IPS DF 4.7 (cell line): ENCODE results near the gene ARHGAP22.
"Not testable (repeated sequence)": the region's sequence is repeated elsewhere in the genome, so short reads cannot be mapped to it uniquely, and the experiment has no call there.

Experiments used
- DNase-seq: peaks from one replicate; pipeline ENCODE4 v3.0.0-alpha.2; 2013; ENCODE audit warnings: low spot score; ENCODE audit errors: extremely low read depth

ARHGAP22 gene

DNA sequence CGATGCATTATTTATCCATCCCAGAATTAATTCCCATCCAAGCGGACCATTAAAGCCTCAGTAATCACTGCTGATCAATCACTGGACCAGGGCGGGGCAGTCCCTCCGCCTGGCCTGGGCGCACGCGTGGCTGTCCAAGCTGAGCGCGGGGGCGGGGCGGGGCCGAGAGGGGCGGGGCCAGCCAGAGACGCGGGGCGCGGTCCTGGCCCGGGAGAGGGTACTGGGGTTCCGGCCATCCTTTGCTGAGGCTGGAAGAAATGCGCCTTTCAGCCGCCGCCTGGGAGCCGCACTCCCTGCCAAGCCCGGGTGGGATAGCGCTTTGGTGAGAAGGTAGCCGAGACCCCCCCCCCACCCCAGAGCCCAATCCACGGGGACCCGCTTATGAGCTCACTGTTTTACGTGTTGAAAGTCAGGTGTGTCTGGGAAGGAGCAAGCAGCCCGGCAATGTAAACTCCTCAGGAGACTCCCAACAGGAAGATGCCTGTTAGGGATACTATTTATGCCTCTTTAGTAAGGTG is at the start of gene ARHGAP22:
ARHGAP22 (minus strand) TSS at position 83 of the 518 bp plus-strand sequence. CDS start 277 bp downstream, outside the sequence.
- no peak for DNase-seq

DNA sequence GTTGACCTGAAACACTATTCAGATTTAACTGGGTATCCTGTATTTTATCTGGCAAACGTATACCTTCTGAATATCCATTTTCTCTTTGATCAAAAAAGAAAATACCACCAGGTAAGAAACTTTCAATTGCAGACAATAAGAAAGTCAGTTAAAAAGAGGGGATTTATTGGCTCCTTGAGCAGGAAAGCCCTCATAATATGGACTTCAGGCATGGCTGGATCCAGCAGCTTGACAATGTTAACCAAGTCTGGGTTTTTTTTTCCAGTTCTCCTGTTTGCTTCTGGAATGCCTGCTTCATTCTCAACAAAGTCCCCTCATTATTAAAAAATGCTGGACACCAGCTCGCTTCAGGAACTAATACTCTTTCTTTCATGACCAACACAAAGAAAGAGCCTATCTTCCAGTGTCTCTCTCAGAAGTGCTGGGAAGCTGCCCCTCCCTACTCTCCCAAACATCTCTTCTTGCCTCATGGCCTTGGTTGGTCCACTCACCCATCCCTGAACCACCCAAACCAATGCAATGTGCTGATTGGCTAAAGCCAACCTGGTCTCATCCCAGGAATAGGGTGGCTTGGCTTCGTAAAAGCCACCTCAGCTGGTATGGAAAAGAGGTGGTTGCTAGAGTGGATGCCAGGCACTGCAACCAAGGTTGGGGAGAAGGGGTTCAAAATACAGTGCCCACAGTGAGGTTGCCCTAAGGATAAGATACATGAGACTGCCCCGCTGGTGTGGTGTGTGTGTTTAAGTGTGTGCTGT is 49.2 kb upstream of the ARHGAP22 start:
- DNase-seq = no peak

GRCh38 chr10:48653347-48653746 is 48.5 kb upstream of the ARHGAP22 start:
- no peak for DNase-seq

DNA sequence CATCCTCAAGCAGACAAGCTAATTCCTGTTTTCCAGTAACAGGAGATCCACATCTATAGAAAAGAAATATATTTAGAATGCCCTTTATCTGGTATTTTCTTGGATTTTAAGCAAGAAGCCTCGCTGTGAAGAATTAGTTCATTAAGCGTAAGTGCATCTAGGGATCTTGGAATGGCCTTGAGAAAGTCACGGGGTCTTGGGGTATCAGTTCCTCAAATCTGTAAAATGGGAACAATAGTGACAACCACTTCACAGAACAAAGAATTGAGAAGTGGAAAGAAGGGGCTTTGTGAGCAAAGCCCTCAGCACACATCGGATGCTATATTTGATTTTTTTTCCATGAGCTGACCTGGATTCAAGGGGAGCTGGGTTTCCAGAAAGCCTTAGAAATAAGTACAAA is 47.5 kb upstream of the ARHGAP22 start:
- no peak for DNase-seq

DNA sequence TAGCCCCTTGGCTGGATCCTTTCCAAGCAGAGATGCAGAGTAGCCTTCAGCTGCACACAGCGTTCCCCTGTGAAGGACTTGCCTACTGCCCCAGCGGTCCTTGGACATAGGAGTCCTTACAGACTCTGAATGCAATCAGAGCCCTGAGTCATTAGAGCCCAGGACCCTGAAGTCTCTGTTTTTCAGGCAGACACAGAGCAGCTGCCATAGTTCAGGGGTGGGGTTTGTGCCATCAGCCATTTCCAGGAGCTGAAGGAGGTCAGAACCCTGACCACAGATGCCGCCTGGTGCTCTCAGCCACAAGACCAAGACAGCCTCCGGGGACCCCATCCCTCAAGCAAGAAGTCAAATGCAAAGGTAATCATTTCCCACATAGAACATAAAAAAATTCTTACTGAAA is 47.0 kb upstream of the ARHGAP22 start:
- no peak for DNase-seq

GRCh38 chr10:48651293-48651692 is 46.4 kb upstream of the ARHGAP22 start:
- DNase-seq = no peak

DNA sequence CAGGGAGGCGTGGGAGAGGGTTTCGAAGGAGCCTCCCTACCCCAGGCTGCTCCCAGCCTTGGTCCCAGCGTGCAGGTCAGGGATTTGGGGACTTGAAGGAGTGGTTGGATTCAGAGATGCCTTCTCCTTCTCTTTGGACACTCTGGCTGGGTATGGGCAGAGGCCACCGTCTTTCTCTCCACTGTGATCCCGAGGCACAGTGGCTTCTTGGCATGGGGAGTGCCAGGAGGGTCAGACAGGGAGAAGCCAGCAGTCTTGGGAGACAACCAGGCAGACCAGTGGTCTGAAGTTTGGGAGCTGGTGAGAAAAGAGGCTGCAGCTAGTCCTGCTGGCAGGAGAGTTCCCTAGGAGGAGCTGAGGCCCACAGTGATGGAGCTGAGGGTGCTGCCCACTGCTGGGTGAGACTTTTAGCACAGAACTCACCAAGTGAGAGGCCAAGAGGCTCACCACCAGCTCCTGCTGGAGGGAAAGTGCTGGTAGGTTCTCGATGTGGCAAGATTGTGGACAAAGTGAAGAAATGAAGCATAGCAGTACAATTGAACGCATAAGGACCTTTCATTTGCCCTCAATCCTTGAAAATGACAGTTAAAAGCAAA is 44.6 kb upstream of the ARHGAP22 start:
- no peak for DNase-seq

GRCh38 chr10:48648172-48648942 is 43.5 kb upstream of the ARHGAP22 start:
- no peak for DNase-seq

DNA sequence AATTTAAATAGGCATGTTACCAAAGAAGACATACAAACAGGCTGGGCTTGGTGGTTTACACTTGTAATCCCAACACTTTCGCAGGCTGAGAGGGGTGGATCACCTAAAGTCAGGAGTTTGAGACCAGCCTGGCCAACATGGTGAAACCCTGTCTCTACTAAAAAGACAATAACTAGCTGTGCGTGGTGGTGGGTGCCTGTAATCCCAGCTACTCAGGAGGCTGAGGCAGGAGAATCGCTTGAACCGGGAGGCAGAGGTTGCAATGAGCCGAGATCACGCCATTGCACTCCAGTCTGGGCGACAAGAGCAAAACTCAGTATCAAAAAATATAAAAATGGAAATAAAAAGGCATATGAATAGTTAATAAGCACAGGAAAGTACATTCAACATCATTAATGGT is 42.2 kb upstream of the ARHGAP22 start:
- not testable (repeated sequence) for DNase-seq

- DNase-seq = no peak
Observed at GRCh38 chr10:48645600-48645999, 40.7 kb upstream of the ARHGAP22 start.

- not testable (repeated sequence) for DNase-seq
Observed at GRCh38 chr10:48641099-48641690, 36.3 kb upstream of the ARHGAP22 start.

DNA sequence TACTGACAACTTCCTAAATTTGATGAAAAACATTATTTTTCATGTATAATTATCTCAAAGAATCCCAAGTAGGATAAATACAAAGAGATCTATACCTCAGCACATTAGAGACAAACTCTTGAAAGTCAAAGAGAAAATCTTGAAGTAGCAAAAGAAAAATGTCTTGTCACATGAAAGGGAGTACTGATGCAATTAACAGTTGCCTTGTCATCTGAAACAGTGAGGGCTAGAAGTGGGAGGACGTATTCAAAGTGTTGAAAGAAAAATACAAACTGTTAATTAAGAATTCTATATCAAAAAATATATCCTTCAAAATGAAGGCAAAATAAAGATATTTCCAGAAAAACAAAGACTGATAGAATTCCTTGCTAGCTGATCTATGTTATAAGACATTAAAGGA is 35.5 kb upstream of the ARHGAP22 start:
- no peak for DNase-seq

- no peak for DNase-seq
Observed at GRCh38 chr10:48639632-48640031, 34.8 kb upstream of the ARHGAP22 start.

DNA sequence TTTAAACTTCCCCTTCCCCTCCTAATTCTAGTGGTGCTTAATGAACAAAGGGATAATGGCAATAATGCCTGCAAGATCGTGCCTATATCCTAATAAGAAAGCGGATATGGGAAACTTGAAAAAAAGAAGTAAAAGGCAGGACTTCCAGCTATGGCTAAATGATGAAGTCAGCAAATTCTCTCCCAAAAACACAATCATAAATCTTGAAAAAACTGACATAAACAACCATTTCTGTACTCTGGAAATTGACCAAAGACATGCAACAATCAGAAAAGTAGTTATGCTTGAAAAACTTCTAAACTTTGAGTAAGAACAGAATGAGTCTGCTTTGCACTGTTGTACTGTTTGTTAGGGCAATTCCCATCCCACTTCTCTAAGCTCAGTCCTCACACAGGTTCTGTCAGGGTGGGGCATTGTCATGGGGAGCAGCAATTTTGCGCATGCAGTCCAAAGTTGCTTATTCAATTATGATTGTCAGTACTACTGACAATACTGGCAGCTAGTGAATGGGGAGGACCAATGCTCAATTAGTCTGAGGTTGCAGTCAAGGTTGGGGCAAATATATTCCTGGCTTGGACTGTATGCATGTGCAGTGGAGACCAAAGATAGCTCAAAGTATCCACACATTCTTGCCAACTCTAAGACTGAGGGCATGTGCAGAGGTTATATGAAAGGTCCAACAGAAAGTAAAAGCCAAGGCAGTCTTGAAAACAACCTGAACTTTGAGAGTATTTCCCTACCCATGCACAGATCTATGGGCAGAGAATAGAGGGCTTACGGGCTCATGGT is 34.1 kb upstream of the ARHGAP22 start:
- DNase-seq = no peak

DNA sequence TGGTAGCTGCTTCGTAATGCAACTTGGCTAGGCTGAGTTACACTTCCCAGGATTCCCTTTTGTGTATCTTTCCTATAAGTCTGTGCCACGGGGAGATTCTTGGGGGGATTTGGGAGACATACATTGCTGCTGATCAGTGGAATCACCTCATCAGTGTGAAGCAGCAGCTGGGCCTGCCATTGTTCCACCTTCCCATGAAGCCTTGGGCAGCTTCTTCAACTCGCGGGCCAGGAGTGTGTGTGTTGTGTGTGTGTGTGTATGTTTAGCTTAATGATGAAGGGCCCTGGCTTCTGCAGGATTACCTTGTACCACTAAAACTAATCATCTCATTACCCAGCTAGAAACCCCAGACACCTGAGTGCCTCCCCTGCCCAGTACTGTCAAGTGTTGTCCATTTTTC is 33.3 kb upstream of the ARHGAP22 start:
- DNase-seq = no peak

GRCh38 chr10:48636901-48637300 is 32.0 kb upstream of the ARHGAP22 start:
- no peak for DNase-seq

DNA sequence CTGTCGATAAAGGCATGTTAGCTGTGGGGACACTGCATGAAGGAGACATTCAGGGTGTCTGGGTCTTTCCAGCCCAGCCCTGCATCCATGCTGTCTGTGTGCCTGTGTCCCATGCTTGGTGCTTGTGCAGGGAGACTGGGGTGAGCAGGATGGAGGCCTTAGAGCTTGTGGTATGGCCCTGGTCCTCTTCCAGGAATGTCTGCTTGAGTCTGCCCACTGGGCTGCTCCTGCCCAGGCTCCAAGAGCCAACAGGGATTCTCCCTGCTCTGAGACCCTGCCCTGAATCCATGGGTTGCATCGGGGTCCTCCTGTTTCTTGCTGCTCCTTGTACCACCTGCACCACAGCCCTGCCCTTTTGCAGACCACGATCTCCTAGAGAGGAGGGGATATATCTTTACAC is 31.4 kb upstream of the ARHGAP22 start:
- DNase-seq = no peak

DNA sequence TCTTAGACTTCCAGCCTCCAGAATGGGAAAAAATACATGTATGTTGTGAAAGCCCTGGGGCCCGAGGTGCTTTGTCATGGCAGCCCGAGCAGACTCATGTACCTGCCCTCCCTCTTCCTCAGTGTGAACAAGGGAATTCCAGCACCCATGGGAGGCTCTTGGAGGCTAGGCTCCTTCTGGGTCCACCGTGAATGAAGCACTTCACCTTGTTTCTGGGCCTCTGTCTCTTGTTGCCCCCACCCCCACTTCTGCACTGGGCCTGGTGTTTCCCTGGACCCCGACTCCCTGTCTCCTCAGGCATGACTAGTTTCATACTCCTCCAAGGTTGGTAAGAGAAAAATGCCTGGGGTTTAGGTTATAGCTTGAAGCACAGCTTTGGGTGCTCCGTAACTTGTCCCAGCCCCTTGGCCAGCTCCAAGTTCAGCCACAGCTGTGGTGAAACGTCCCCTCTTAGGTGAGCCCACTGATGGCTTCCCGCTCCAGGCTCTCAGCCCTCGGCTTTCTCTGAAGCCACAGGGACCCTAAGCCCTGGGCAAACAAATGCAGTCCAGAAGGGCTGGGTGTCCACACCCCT is 30.2 kb upstream of the ARHGAP22 start:
- no peak for DNase-seq

DNA sequence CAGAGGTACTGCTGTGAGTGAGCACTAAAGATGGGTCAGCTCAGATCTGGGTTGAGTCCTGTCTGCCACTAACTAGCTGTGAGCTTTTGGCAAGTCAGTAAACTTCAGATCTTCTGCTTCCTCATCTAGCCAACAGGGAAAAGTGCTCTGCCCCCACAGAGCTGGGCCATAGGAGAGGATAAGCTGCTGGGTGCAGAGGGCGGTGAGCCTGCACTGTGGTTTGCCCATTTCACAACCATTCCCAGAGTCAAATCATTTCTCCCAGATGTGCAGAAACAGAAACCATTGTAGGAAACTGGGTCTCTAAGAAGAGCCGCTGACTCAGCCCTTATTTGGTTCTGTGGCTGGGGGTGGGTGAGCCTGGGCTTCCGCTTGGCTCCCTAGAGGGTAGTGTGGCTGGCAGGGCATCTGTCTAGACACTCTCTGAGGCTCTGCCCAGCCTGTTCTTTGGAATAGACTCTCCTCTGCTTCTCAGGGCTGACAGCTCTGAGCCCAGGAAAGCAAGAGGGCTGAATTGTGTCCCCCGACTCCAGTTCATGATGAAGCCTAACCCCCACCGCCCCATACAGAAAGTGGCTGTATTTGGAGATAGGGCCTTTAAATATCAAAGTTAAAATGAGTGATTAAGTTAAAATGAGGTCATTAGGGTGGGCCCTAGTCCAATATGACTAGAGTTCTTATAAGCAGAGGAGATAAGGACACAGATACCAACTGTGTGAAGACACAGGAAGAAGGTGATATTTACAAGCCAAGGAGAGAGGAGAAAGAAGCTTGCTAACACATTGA is 29.5 kb upstream of the ARHGAP22 start:
- DNase-seq = no peak
